ENCODE data around the gene TLCD3B.

The TLCD3B gene

GRCh38 chr16:30052671-30053372 lies 21.8 kb upstream of the TLCD3B start:
- ATAC-seq: peak; percentile 82
- TF ChIP-seq PPARA (CRISPR knock-in tag; IDR thresholded peaks at IDR 0.05; ENCODE audit: borderline replicate concordance) (no peak), ZFP3 (CRISPR knock-in tag; IDR thresholded peaks at IDR 0.05) (0 out of 2 replicates have a peak, but pooled peaks have one; percentile 34), TSHZ2 (CRISPR knock-in tag; IDR thresholded peaks at IDR 0.05) (0 out of 2 replicates have a peak, but pooled peaks have one; percentile 52), ZNF70 (CRISPR knock-in tag; IDR thresholded peaks at IDR 0.05) (0 out of 2 replicates have a peak, but pooled peaks have one; percentile 15)

DNA sequence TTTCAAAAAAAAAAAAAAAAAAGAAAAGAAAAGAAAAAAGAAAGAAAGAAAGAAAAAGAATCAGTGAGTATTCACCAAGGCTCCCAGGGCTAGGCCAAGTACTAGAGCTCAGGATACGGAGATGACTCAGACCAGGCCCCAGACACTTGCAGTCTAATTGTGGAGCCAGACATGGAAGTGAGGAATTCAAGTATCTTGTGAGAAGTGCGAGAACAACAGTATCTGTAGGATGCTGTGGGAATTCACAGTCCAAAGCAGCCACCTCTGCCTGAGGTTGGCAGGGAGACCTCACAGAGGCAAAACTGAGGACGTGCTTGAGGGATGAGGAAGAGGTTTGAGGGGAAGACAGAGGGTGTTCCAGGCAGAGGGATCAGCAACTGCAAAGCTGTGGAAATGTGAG lies 20.4 kb upstream of the TLCD3B start:
- no peak for TF ChIP-seq OSR1 (CRISPR knock-in tag; IDR thresholded peaks at IDR 0.05)
- ATAC-seq: peak; percentile 62

DNA sequence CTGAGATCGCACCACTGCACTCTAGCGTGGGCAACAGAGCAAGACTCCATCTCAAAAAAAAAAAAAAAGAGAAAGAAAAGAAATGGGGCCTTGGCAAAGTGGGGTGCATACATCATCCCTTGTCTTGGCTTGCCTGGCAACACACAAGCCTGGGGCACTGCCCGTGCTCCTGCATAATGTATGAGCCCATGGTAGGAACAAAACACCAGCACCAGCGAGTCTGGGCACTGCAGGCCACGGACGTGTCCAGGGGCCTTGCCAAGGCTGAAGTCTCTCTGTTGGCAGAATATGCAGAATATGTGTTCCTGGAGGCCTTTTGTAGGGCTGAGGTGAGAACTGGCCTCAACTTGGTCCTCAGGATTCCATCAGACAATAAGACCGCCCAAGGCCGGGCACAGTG lies 18.8 kb upstream of the TLCD3B start:
- no peak for ATAC-seq
- TF ChIP-seq TOX (CRISPR knock-in tag; IDR thresholded peaks at IDR 0.05; ENCODE audit: borderline replicate concordance) (no peak), ISL1 (CRISPR knock-in tag; IDR thresholded peaks at IDR 0.05) (no peak), PPARA (CRISPR knock-in tag; IDR thresholded peaks at IDR 0.05; ENCODE audit: borderline replicate concordance) (no peak), TCF4 (CRISPR knock-in tag; IDR thresholded peaks at IDR 0.05; ENCODE audit: borderline replicate concordance) (no peak), OSR1 (CRISPR knock-in tag; IDR thresholded peaks at IDR 0.05) (no peak), ZNF70 (CRISPR knock-in tag; IDR thresholded peaks at IDR 0.05) (no peak), PATZ1 (CRISPR knock-in tag; IDR thresholded peaks at IDR 0.05; ENCODE audit: borderline replicate concordance) (no peak), ZNF565 (CRISPR knock-in tag; conservative IDR thresholded peaks at IDR 0.05; ENCODE audit: low read depth) (no peak), CSDC2 (CRISPR knock-in tag; IDR thresholded peaks at IDR 0.05) (no peak), GLIS3 (CRISPR knock-in tag; IDR thresholded peaks at IDR 0.05) (no peak), CSRNP3 (CRISPR knock-in tag; IDR thresholded peaks at IDR 0.05) (no peak), ZNF8 (CRISPR knock-in tag; IDR thresholded peaks at IDR 0.05) (no peak), BACH2 (CRISPR knock-in tag; IDR thresholded peaks at IDR 0.05; ENCODE audit: borderline replicate concordance) (no peak), ARNTL (CRISPR knock-in tag; IDR thresholded peaks at IDR 0.05; ENCODE audit: borderline replicate concordance, low read depth) (no peak), ESRRG (CRISPR knock-in tag; IDR thresholded peaks at IDR 0.05) (no peak)

DNA sequence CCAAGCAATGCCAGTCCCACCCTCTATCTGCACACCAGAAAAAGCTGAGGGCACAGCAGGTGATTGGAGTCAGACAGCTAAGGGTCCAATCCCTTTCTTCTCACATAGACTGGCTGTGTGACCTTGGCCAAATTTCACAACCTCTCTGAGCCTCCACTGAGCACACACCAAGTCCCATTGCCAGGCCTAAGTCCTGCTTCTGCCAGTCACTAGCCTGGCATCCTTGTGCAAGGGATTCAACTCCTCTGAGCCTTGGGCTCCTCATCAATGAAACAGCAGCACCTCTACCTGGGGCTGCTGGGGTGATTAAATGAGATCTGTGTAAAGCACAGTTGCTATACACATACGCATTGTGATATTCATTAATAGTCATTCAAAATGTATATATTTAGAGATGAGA lies 15.5 kb upstream of the TLCD3B start:
- ATAC-seq: no peak
- no peak for TF ChIP-seq BACH2 (CRISPR knock-in tag; IDR thresholded peaks at IDR 0.05; ENCODE audit: borderline replicate concordance)
- TF ChIP-seq TSHZ2 (CRISPR knock-in tag; IDR thresholded peaks at IDR 0.05): no peak
- no peak for TF ChIP-seq ZNF70 (CRISPR knock-in tag; IDR thresholded peaks at IDR 0.05)
- TF ChIP-seq OSR1 (CRISPR knock-in tag; IDR thresholded peaks at IDR 0.05): no peak
- TF ChIP-seq, protein P1, sequence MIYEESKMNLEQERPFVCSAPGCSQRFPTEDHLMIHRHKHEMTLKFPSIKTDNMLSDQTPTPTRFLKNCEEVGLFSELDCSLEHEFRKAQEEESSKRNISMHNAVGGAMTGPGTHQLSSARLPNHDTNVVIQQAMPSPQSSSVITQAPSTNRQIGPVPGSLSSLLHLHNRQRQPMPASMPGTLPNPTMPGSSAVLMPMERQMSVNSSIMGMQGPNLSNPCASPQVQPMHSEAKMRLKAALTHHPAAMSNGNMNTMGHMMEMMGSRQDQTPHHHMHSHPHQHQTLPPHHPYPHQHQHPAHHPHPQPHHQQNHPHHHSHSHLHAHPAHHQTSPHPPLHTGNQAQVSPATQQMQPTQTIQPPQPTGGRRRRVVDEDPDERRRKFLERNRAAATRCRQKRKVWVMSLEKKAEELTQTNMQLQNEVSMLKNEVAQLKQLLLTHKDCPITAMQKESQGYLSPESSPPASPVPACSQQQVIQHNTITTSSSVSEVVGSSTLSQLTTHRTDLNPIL (CRISPR knock-in tag; IDR thresholded peaks at IDR 0.05; ENCODE audit: low read depth): no peak
- no peak for TF ChIP-seq TCF4 (CRISPR knock-in tag; IDR thresholded peaks at IDR 0.05; ENCODE audit: borderline replicate concordance)
- no peak for TF ChIP-seq ZFP3 (CRISPR knock-in tag; IDR thresholded peaks at IDR 0.05)
- TF ChIP-seq RARB (CRISPR knock-in tag; IDR thresholded peaks at IDR 0.05): no peak
- no peak for TF ChIP-seq TOX (CRISPR knock-in tag; IDR thresholded peaks at IDR 0.05; ENCODE audit: borderline replicate concordance)
- TF ChIP-seq, protein P2, sequence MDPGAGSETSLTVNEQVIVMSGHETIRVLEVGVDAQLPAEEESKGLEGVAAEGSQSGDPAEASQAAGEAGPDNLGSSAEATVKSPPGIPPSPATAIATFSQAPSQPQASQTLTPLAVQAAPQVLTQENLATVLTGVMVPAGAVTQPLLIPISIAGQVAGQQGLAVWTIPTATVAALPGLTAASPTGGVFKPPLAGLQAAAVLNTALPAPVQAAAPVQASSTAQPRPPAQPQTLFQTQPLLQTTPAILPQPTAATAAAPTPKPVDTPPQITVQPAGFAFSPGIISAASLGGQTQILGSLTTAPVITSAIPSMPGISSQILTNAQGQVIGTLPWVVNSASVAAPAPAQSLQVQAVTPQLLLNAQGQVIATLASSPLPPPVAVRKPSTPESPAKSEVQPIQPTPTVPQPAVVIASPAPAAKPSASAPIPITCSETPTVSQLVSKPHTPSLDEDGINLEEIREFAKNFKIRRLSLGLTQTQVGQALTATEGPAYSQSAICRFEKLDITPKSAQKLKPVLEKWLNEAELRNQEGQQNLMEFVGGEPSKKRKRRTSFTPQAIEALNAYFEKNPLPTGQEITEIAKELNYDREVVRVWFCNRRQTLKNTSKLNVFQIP (CRISPR knock-in tag; IDR thresholded peaks at IDR 0.05; ENCODE audit: borderline replicate concordance, low read depth): no peak
- TF ChIP-seq ARNTL (CRISPR knock-in tag; IDR thresholded peaks at IDR 0.05; ENCODE audit: borderline replicate concordance, low read depth): no peak
- no peak for TF ChIP-seq ZNF565 (CRISPR knock-in tag; conservative IDR thresholded peaks at IDR 0.05; ENCODE audit: low read depth)
- TF ChIP-seq CSDC2 (CRISPR knock-in tag; IDR thresholded peaks at IDR 0.05): no peak
- no peak for TF ChIP-seq ZFP30 (CRISPR knock-in tag; IDR thresholded peaks at IDR 0.05)
- TF ChIP-seq ESRRG (CRISPR knock-in tag; IDR thresholded peaks at IDR 0.05): no peak

Data from SK-N-SH treated with all-trans-retinoic acid at 6 μM for 48 hours (cell line).